ENCODE measurements around the gene BACH2.

GRCh38 chr6:90264561-90264960 lies 32.1 kb downstream of the BACH2 start:
- no peak for TF ChIP-seq CTCF (IDR thresholded peaks at IDR 0.05; ENCODE audit: insufficient read depth, low read length)
- TF ChIP-seq POLR2AphosphoS5 (IDR thresholded peaks at IDR 0.05; ENCODE audit: low read depth), result no peak
- TF ChIP-seq GABPA (IDR thresholded peaks at IDR 0.05; ENCODE audit: low read depth), result no peak
- no peak for TF ChIP-seq REST (IDR thresholded peaks at IDR 0.05; ENCODE audit: insufficient replicate concordance, low read depth)
